Dermis blood vessel endothelial cell (primary cell): ENCODE data around the gene GAL3ST3. TPM values are rescaled to one million over a fixed set of nuclear protein-coding genes. Genes with fewer than 3 reads are reported as not detected.
A peak's percentile ranks its signal among the peaks of the same experiment; 100 is the strongest.

Source experiments
- DNase-seq: peaks from one replicate; pipeline ENCODE4 v3.0.0; 2010
- total RNA-seq: library from RNA; depleted of rRNA; stranded (reverse); fragments of >200 nt; gene quantifications from 2 replicates; pipeline ENCODE4 v1.2.3, GENCODE V29; 2014

Gene GAL3ST3
- total RNA-seq, 1 donor from 2014 or later = 1.4 TPM

GRCh38 chr11:66068923-66069714 is 20.2 kb upstream of the GAL3ST3 start:
- peak; percentile 71 for DNase-seq

- peak; percentile 89 for DNase-seq
These were observed 19.3 kb upstream of the GAL3ST3 start for GRCh38 chr11:66068154-66068821.

GRCh38 chr11:66067640-66068039 is 18.7 kb upstream of the GAL3ST3 start:
- no peak for DNase-seq

- no peak for DNase-seq
These were observed 17.8 kb upstream of the GAL3ST3 start for GRCh38 chr11:66066751-66067150.

GRCh38 chr11:66064571-66064970 is 15.6 kb upstream of the GAL3ST3 start:
- DNase-seq = no peak

GRCh38 chr11:66063900-66064299 is 14.9 kb upstream of the GAL3ST3 start:
- no peak for DNase-seq

- no peak for DNase-seq
These were observed 13.4 kb upstream of the GAL3ST3 start for GRCh38 chr11:66062408-66062807.

GRCh38 chr11:66061268-66061667 is 12.3 kb upstream of the GAL3ST3 start:
- no peak for DNase-seq

- DNase-seq = no peak
These were observed 11.2 kb upstream of the GAL3ST3 start for GRCh38 chr11:66059966-66060680.

GRCh38 chr11:66056501-66056900 is 7.5 kb upstream of the GAL3ST3 start:
- DNase-seq = no peak

GRCh38 chr11:66055021-66055420 is 6.1 kb upstream of the GAL3ST3 start:
- no peak for DNase-seq

- DNase-seq = no peak
These were observed 3.7 kb upstream of the GAL3ST3 start for GRCh38 chr11:66052664-66052982.

GRCh38 chr11:66051766-66052663 is 3.1 kb upstream of the GAL3ST3 start, which contains the start of gene SF3B2:
TSS of gene SF3B2 (plus strand) at chr11:66052364. CDS start at chr11:66052385, 21 bp downstream.
- DNase-seq = peak; percentile 99

- DNase-seq = no peak
These were observed 2.4 kb upstream of the GAL3ST3 start for GRCh38 chr11:66051371-66051765.

- no peak for DNase-seq
These were observed 1.7 kb upstream of the GAL3ST3 start for GRCh38 chr11:66050581-66051231.

GRCh38 chr11:66047541-66048365 is 1.2 kb downstream of the GAL3ST3 start:
- no peak for DNase-seq

- no peak for DNase-seq
These were observed 2.1 kb downstream of the GAL3ST3 start for GRCh38 chr11:66046901-66047300.

GRCh38 chr11:66045177-66045639 is 3.8 kb downstream of the GAL3ST3 start:
- DNase-seq = peak; percentile 89

- DNase-seq = no peak
These were observed 4.2 kb downstream of the GAL3ST3 start for GRCh38 chr11:66044757-66045156.

GRCh38 chr11:66042996-66043906 is 5.7 kb downstream of the GAL3ST3 start:
- DNase-seq = no peak
